Bronchial epithelial cell (primary cell): ENCODE measurements around the gene ZC2HC1B. TPM values are rescaled to one million over a fixed set of nuclear protein-coding genes. Genes with fewer than 3 reads are reported as not detected.
"Not testable (repeated sequence)": the region's sequence is repeated elsewhere in the genome, so short reads cannot be mapped to it uniquely, and the experiment has no call there.

Experiments used
- DNase-seq: peaks from one replicate; pipeline ENCODE4 v3.0.0-alpha.2; 2010; ENCODE audit warnings: low read depth
- FAIRE-seq: peaks from 2 replicates; lab custom pipeline; 2011; peaks lifted over from hg19 to GRCh38; lab: Jason Lieb, UNC
- H3K27me3 ChIP-seq: 2 replicates; pipeline ENCODE4 v1.5.1; 2011; ENCODE audit warnings: low read length; ENCODE audit not compliant: control insufficient read depth, insufficient read depth
- H3K36me3 ChIP-seq: 2 replicates; pipeline ENCODE4 v1.5.1; 2011; ENCODE audit warnings: low read length; ENCODE audit not compliant: control insufficient read depth, insufficient read depth
- H3K4me3 ChIP-seq: 2 replicates; pipeline ENCODE4 v1.5.1; 2011; ENCODE audit warnings: mild to moderate bottlenecking, low read depth, low read length, control low read depth
- CTCF ChIP-seq: IDR thresholded peaks from 2 replicates; pipeline ENCODE4 v1.5.1; 2011; ENCODE audit warnings: mild to moderate bottlenecking, moderate library complexity, low read length, control low read depth, inconsistent platforms; ENCODE audit not compliant: insufficient read depth, severe bottlenecking
- total RNA-seq: library from RNA; depleted of rRNA; stranded (reverse); fragments of >200 nt; gene quantifications from 2 replicates; pipeline ENCODE4 v1.2.1, GENCODE V29; 2014

The ZC2HC1B gene
- total RNA-seq, 1 donor from 2014 or later = not detected

- no peaks in the 10 kb centered on the region for H3K27me3 ChIP-seq
- no peak overlapping the region for H3K4me3 ChIP-seq
- no peak for DNase-seq
- no peaks in the 10 kb centered on the region for H3K36me3 ChIP-seq
- TF ChIP-seq CTCF = no peak
- no peak for FAIRE-seq
These were observed 38.6 kb downstream of the ZC2HC1B start for GRCh38 chr6:143902827-143903226.

GRCh38 chr6:143911028-143911427, 46.8 kb downstream of the ZC2HC1B start:
- no peak for TF ChIP-seq CTCF

GRCh38 chr6:143912671-143913070, 48.4 kb downstream of the ZC2HC1B start:
- no peak for FAIRE-seq
- no peak overlapping the region for H3K4me3 ChIP-seq
- no peaks in the 10 kb centered on the region for H3K27me3 ChIP-seq
- no peak for TF ChIP-seq CTCF
- DNase-seq = no peak
- H3K36me3 ChIP-seq = no peaks in the 10 kb centered on the region

More at GRCh38 chr6:143911028-143911427, 46.8 kb downstream of the ZC2HC1B start:
- DNase-seq (no peak), FAIRE-seq (no peak)
- Histone ChIP-seq H3K27me3 (no peaks in the 10 kb centered on the region), H3K36me3 (no peaks in the 10 kb centered on the region), H3K4me3 (no peak overlapping the region)

GRCh38 chr6:143917026-143917425, 52.8 kb downstream of the ZC2HC1B start:
- FAIRE-seq, H3K27me3 ChIP-seq, H3K36me3 ChIP-seq, DNase-seq, H3K4me3 ChIP-seq: not testable (repeated sequence)

GRCh38 chr6:143928853-143929252, 64.6 kb downstream of the ZC2HC1B start:
- no peak overlapping the region for H3K4me3 ChIP-seq
- DNase-seq (no peak), FAIRE-seq (no peak)
- no peak for TF ChIP-seq CTCF
- H3K27me3 ChIP-seq = no peaks in the 10 kb centered on the region
- H3K36me3 ChIP-seq = no peaks in the 10 kb centered on the region

GRCh38 chr6:143929975-143930374, 65.7 kb downstream of the ZC2HC1B start:
- DNase-seq (no peak), FAIRE-seq (no peak)
- Histone ChIP-seq H3K4me3 (no peak overlapping the region), H3K27me3 (no peaks in the 10 kb centered on the region), H3K36me3 (no peaks in the 10 kb centered on the region)
- no peak for TF ChIP-seq CTCF
